HG03025 (cell line): ENCODE measurements around the gene DERL3.

ENCODE experiments used
- ATAC-seq: cut with Tn5 transposase; IDR thresholded peaks from one replicate; pipeline ENCODE4 v1.9.1; 2021; ENCODE audit warnings: mild to moderate bottlenecking, moderate library complexity; ENCODE audit not compliant: unreplicated experiment, low FRiP score

DERL3 gene

DNA sequence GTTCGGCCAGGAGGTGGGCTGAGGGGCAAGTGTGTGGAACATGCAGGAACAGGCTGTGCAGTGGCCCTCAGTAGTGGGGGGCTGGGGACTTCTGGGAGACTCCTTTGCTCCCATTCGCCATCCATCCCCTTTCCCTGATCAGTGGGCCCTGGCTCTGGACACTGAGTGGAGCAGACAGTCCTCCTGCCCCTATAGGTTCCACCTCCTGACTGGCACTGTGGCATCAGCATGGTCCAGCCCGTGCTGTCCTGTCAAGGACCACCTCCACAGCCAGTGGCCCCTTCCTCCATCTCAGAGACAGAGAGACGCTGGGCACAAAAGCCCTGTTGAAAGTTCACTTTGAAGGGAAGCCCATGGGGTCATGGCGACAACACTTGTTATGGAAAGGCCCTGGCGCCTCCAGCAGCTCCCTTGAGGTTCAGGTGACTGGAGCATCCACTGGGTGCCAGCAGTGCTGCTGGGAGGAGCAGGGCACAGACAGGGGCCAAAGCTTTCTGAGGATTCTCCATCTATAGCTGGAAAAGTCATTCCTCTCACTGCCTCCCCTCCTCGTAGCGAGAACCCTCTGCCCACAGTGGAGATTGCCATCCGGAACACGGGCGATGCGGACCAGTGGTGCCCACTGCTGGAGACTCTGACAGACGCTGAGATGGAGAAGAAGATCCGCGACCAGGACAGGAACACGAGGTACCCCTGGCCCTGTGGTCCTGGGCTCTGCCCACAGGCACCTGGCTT, 5.6 kb downstream of the DERL3 start:
- no peak for ATAC-seq

DNA sequence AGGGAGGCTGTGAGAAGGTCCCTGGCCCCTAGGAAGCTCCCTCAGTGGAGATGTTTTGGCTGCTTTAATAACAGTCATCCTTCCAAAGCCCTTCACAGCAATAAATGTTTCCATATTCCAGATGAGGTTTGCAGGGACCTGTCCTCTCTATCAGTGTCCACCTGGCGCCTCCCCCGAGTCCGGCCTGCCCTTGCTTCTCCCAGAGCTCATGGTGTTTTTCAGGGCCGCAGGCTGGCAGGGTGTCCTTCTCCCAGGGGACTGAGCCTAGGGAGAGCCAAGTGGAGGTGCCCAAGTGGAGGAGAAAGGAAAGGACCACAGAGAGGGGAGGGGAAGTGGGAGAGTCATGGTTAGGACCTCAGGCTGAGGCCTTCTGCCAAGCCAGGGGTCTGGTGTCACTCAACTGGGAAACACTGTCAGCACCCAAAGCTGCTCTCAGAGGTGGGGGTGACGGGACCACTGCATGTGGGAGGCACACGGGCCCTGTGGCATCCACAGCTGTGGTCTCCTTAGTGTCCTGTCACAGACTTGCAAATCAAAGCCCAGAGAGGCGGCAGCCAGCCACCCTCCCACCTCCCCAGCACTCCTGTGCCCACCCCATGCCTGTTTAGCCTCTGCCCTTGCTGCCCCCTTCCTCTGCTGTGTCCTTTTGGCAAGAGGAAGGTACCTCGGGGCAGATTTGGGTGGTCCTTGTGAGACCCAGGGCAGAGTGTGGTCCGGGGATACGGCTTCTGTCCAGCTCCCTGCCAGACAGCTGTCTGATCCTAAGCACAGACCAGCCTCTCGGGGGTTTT, 6.4 kb downstream of the DERL3 start:
- no peak for ATAC-seq

DNA sequence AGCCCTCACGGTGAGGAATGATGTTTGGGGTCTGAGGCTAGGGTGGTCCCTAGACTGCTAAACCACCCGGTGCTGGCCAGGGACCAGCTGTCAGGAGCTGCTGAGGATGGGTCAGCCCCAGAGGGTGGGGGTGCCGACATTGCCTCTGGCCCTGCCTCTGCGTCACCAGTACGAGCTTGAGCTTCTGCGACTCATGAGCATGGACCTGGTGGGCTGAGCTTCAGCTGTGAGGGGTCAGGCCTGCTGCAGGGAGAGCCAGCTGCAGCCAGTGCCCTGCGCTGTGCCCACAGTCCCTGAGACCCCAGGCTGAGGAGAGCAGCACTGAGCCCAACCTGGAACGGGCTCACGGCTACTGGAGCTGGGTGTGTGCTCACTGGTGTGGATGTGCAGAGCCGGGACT, 7.0 kb downstream of the DERL3 start:
- ATAC-seq, result no peak

DNA sequence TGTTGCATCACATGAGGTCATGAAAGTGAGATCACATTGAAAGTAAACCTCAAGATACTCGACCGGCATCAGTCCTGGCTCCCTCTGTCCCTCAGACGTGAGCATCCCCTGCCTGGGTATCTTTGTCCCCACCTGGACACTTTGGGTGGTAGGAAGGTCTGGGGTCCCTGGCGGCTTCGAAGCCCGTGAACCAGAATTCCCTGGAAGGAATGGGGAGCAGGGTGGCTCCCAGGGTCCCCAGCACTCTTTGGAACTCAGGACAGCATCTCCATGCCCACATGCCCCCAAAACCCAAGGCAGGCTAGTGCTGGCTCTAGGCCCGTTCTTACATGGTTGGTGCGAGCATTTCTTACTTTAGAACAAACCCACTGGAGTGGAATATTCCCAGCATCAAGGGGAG, 7.5 kb downstream of the DERL3 start:
- no peak for ATAC-seq

DNA sequence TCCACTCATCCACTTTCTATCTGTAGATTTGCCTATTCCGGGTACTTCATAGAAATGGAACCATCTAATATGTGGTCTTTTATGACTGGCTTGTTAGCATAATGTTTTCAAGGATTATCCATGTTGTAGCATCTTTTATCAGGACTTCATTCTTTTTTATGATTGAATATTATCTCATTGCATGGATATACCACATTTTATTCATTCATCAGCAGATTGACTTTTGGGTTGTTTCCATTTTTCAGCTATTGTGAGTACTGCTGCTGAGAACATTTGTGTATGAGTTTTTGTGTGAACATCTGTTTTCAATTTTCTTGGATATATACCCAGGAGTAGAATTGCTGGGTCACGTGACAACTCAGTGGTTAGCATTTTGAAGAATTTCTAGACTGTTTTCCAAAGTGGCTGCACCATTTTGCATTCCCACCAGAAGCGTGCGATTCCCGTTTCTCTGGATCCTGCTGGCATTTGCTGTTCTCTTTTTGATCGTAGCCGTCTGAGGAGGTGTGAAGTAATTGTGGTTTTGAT, 8.9 kb downstream of the DERL3 start:
- no peak for ATAC-seq

DNA sequence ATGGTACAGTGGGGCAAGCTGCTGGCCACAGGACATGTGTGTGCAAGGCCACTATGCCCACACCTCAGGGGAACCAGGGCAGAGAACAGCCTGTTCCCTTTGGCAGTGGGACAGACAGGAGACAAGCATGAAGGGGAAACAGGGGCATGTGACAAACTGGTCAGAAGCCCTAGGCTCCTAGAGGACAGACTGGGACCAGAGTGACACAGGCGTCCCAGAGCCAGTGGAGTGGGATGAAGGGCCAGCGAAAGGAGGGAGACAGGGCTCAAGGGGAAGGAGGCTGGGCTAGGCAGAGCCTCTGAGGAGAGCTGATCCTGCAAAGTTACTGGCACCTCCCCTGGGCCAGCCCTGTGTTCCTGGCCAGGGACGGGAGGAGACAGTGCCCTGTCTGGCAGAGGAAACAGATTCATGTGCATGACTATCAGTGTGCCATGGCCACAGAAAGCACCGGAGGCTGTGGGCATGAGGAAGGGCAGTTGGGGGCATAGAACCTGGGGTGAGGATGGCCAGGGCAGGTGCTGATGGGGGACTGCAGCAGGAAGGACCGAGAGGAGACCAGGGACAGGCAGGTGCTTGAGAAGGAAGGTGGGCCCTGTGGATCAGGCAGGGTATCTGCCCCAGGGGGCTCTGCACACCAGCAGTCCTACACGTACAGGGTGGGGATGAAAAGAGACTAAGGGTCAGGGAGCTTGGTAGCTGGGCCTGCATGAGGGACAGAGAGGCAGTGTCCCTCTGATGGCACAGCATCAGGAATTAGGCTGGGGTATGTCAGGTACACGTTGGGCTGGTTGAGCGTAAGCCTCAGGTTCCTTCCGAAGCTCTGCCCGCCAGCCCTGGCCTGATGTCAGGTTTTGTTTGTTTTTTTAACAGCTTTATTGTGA, 9.8 kb downstream of the DERL3 start:
- ATAC-seq, result no peak

DNA sequence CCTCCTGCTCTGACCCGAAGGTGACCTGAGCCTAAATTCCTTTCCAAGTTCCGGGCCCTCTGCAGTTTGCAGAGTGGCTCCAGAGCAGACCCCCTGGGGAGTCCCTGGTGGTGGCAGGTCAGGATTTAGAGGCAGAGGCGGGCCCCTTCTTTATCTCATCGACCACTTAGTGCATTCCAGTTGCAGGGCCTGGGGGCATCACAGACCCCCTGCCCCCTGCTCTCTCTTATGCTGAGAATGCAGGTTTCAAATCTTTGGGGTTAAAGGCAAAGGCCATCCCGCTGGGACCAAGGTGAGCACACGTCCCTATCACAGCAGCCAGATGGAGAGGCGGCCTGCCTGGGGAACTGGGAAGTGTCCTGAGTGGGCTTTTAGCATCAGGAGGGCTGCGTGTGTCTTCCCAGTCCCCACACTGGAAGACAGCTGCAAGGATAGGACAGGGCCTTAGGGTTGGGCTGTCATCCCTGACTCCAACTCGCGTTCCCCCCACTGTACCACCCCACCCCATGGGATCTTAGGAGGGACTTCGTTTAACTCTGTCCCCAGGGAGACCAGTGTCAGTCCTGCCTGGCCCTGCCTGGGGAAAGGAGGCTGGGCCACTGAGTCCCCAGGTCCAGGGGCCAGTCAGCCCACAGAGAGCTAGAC, 11.3 kb downstream of the DERL3 start:
- ATAC-seq, result no peak

DNA sequence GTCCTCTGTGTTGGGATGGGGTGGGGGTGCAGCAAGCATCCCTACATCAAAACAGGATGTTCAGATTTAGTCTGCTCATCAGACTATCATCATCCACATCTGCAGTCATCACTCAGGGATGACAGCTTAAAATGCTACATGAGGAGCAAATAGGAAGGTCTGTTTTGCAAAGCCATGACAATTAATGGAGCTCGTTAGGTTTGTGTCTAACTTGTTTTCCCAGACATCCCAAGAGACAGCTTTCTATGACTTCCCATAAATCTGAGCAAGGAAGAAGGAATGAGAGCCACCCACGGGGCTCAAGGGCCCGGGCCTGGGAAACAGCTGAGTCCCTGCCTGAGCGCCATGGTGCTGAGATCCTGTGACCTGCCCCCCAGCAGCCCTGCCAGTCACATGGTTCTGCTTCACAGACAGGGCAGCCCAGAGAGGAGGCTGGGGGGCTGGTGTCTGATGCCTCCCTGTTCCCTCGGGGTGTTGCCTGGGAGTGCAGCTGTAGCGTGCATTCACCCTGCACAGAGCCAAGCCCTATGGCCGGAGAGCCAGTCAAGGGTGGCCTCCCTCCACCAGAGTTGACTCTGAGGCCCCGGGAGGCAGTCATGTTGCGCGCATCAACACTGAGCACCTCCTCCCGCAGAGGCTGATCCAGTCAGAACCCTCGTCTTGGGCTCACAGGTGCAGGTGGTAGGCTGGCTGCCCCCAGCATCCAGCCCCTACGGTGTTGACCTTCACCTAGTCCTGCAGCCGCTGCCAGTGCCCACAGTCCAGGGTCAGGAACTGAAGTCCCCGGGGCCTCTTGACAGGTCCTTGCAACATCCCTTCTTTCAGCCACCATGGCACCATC, 12.1 kb downstream of the DERL3 start:
- ATAC-seq, result no peak

DNA sequence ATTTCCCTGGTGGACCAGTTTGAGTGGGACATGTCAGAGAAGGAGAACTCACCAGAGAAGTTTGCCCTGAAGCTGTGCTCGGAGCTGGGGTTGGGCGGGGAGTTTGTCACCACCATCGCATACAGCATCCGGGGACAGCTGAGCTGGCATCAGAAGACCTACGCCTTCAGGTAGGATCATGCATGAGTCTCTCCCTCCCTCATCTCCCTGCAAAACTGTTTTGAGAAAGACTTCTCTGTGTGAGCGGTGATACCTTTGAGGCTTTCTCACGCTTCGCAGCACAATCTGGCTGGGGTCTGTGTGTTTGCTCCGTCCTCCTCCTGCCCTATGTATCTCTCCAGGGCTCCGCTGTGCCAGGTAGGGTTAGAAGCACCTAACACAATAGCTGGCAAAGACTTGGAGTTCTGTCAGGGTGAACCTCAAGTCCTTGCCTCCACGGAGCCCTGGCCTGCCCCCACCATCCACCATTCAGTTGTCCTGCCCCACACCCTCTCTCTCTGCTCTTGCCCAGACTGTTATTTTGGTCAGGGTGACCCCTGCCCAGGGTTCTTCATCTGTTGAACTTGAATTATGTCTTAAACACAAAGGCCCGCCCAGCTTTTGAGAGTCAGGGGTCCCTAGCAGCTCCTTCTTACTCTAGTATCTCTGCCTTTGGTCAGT, 13.4 kb downstream of the DERL3 start:
- ATAC-seq, result no peak

DNA sequence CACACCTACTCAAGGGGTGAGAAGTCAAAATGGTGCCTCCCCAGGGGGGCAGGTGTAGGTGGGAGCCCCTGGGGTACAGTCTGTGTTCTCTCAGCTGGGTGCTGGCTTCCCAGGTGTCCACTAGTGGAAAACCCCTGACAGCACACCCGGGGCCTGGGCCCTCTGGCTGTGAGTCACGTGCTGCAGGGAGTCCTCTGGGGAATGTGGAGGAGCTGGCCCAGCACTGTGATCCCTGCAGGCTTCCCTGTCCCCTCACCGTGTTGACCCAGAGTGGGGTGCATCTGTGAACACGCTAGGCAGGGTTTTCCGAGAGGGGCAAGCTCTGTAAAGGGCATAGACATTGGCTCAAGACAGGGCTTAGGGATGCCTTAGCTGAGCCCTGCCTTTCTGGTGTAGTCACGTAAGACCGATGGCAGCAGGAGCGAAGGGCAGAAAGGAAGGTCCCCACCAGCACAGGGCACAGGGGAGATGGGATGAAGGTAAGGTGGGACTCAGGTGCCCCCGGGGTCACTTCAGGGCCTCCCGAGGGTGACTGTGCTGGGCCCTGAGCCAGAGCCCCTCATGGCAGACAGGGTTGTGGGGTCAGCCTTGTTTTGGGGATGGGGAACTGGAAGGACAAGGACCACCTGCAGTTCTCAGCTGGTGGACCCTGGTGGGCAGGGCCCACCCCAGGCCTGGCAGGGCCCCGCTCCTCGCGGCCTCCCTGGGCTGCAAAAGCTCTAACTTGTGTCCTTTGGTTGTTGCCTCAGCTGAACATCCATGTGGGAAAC, 14.1 kb downstream of the DERL3 start:
- no peak for ATAC-seq

DNA sequence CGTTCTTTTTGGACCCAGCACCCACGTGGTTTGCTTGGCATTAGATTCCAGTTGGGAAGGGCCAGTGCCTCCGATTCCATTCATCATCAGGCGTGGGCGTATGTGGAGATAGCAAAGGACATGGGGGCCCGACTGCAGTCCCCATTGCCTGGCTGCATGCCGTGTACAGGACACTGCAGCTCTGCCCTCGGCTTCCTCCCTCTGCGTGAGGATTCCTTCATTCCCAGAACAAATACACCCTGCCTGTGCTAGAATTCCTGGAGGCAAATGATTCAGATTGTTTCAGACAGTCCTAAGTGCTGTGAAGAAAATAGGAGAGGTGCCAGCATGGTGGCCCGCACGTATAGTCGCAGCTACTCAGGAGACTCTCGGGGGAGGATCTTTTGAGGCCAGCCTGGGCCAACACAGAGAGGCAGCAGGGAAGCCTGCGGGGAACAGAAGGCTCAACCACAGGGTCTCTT, 15.4 kb downstream of the DERL3 start:
- no peak for ATAC-seq

DNA sequence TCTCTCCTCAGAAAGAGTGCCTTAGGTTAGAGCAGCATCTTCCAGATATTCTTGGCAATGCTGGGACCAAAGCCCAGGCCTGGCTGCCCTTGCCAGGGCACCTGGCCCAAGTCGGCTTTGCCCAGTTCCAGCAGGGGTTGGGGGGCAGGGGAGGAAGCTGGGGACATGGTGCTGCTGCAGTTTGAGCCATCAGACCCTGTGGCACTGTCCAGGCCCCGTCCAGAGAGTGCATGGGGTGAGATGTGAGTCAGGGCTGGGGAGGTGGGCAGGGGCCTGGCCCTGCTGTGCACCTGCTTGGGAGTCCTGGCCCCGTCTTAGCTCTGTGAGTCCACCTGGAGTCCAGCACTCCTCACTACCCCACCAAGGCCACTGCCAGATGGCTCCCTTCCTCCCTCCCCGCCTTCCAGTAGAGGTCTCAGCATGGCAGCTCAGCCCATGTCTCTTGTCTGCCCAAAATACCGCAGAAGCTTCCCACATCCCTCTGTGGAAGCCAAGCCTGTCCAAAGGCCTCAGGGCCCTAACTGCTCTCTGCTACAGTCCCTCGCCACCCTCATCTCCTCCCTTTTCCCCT, 16.6 kb downstream of the DERL3 start:
- ATAC-seq, result no peak

DNA sequence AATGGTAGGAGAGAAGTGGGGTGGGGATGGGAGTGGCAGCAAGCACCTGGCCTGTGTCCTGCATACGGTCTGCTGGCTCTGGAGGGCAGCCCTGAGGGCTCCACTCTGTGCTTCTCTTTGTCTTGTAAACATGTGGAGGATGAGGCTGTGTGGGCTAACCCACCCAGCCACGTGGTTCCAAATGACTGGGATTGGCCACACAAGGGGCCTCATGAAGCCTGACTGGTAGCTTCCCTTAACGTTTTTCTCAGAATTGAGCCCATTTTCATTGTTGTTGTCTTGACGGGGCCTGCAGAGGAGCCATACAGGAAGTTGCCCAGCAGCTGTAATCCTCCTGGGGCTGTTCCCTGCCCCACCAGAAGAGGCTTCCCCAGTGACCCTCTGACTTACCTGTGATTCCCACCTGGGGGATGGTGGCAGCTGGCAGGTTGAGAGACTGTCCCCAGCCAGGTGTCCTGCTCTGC, 18.0 kb downstream of the DERL3 start:
- ATAC-seq, result no peak

DNA sequence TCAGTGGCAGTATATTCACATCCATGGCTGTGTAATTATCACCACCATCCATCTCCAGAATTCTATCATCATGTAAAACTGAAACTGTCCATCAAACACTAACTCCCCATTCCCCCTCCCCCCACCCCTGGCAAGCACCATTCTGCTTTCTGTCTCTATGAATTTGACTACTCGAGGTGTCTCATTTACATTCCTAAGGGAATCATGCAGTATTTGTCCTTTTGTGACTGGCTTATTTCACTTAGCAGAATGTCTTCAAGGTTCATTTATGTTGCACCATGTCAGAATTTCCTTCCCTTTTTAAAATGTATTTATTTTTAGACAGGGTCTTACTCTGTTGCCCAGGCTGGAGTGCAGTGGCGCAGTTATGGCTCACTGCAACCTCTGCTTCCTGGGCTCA, 20.3 kb downstream of the DERL3 start:
- no peak for ATAC-seq

DNA sequence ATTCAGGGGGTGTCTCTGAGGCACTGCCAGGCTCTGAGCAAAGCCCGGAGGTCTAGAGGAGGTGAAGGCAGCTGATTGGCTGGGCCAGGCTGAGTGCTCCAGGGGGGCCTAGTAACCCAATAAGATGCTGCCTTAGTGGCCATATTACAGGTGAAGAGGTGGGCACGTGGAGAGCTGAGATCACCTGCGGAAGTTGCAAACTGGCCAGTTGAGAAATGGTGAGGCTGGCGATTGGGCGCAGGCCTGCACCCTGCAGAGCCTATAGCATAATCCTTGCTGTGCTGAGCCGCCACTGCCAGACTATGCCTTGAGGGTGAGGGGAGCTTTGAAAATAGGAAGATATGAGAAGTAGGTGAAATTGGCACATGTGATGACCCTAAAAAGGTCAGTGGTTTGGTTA, 21.7 kb downstream of the DERL3 start:
- no peak for ATAC-seq

DNA sequence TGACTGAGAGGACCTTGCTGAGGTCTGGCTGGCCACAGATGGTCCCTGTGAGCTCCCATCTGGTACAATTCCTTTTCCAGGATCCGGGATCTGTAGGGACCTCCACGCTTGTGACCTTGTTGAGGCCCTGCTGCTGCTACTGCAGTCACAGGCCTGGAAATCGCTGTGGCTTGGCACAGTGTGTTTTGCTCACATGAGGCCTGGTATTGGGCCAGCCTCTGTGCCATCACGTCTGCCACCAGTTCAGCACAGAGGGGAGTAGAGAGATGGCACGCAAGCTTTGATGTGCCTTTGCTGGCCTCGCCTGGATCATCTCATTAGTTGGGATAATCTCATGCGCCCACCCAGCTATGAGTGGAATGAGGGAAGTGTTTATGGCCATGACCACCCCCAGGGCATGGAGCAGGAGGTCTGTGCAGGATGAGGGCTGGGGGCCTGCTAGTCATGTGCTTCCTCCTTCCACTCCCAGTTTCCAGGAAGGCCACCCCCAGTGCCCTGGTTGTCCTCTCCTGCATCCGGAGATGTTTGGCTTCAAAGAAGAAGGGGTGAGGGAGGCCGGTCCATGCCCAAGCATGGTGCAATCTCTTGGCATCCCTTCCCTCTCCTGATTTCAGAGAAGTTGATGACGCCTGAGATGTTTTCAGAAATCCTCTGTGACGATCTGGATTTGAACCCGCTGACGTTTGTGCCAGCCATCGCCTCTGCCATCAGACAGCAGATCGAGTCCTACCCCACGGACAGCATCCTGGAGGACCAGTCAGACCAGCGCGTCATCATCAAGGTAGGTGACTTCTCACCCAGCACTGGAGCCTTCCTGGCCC, 22.4 kb downstream of the DERL3 start:
- no peak for ATAC-seq
